ENCODE results near the gene NOL8.

The NOL8 gene

GRCh38 chr9:92325269-92325990 lies at the start of gene NOL8, which contains the start of gene CENPP:
TSS of gene NOL8 (minus strand) at chr9:92325350. CDS start at chr9:92324161, 1,189 bp downstream.
TSS of gene CENPP (plus strand) at chr9:92325953.
- DNase-seq = peak; percentile 87

- no peak for DNase-seq
These were observed 48.0 kb upstream of the NOL8 start for GRCh38 chr9:92373167-92373566.

GRCh38 chr9:92369075-92369474 lies 43.9 kb upstream of the NOL8 start:
- DNase-seq = no peak

- DNase-seq = no peak
These were observed 34.9 kb upstream of the NOL8 start for GRCh38 chr9:92360083-92360482.

GRCh38 chr9:92359394-92359995 lies 34.3 kb upstream of the NOL8 start:
- no peak for DNase-seq

GRCh38 chr9:92353051-92353450 lies 27.9 kb upstream of the NOL8 start:
- DNase-seq = no peak

- no peak for DNase-seq
These were observed 25.6 kb upstream of the NOL8 start for GRCh38 chr9:92350740-92351133.

GRCh38 chr9:92349771-92350739 lies 24.9 kb upstream of the NOL8 start:
- DNase-seq = no peak

- no peak for DNase-seq
These were observed 20.4 kb upstream of the NOL8 start for GRCh38 chr9:92345582-92345981.

GRCh38 chr9:92342825-92343488 lies 17.8 kb upstream of the NOL8 start:
- no peak for DNase-seq

- no peak for DNase-seq
These were observed 16.4 kb upstream of the NOL8 start for GRCh38 chr9:92341578-92341977.

- no peak for DNase-seq
These were observed 8.1 kb upstream of the NOL8 start for GRCh38 chr9:92333282-92333634.

- DNase-seq = peak; percentile 29
These were observed 7.6 kb upstream of the NOL8 start for GRCh38 chr9:92332577-92333281.

GRCh38 chr9:92328225-92328624 lies 3.1 kb upstream of the NOL8 start:
- peak; percentile 19 for DNase-seq

GRCh38 chr9:92327283-92327850 lies 2.2 kb upstream of the NOL8 start:
- DNase-seq = no peak

- no peak for DNase-seq
These were observed 896 bp upstream of the NOL8 start for GRCh38 chr9:92325991-92326500.

GRCh38 chr9:92324889-92325268 lies 271 bp downstream of the NOL8 start:
- DNase-seq = no peak

- no peak for DNase-seq
These were observed 719 bp downstream of the NOL8 start for GRCh38 chr9:92324431-92324830.

- DNase-seq = no peak
These were observed 9.7 kb downstream of the NOL8 start for GRCh38 chr9:92315456-92315855.

- no peak for DNase-seq
These were observed 11.5 kb downstream of the NOL8 start for GRCh38 chr9:92313624-92314012.

- no peak for DNase-seq
These were observed 12.1 kb downstream of the NOL8 start for GRCh38 chr9:92312887-92313623.

Data from SHP77 treated with DMSO at 0.1 percent for 48 hours (cell line).